GM19023 (cell line): ENCODE measurements around the gene GXYLT1.
"Not testable (repeated sequence)": the region's sequence is repeated elsewhere in the genome, so short reads cannot be mapped to it uniquely, and the experiment has no call there.

ENCODE experiments used
- ATAC-seq: cut with Tn5 transposase; IDR thresholded peaks from one replicate; pipeline ENCODE4 v1.9.1; 2021; ENCODE audit warnings: mild to moderate bottlenecking, moderate library complexity; ENCODE audit not compliant: unreplicated experiment

Gene GXYLT1

GRCh38 chr12:42145197-42145549 lies 499 bp upstream of the GXYLT1 start:
- peak; percentile 1 for ATAC-seq

- ATAC-seq, result no peak
These were observed 591 bp downstream of the GXYLT1 start for GRCh38 chr12:42144158-42144407.

- no peak for ATAC-seq
These were observed 1.1 kb downstream of the GXYLT1 start for GRCh38 chr12:42143452-42144157.

DNA sequence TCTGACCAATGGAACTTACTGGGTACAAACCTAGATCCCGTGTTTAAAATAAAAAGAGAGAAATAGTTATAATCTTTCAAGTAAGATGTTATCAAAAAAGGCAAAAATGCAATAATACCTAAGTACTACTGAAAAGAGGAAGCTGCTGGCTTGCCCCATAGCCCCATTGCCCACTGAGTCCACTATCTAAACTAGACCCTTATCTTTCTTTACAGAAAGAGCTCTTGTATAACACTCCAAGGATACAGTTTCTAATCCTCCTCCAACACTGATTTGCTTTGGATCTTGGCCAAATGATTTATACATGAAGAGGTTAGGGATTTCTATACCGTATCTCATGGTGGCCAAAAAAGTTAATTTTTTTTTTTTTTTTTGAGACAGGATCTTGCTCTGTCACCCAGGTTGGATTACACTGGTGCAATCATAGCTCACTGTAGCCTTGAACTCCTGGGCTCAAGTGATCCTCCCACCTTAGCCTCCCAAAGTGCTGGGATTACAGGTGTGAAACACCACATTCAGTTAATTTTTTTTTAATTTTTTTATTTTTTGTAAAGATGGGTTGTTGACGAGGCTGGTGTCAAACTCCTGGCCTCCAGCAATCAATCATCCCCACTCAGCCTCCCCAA lies 2.6 kb downstream of the GXYLT1 start:
- ATAC-seq, result no peak

DNA sequence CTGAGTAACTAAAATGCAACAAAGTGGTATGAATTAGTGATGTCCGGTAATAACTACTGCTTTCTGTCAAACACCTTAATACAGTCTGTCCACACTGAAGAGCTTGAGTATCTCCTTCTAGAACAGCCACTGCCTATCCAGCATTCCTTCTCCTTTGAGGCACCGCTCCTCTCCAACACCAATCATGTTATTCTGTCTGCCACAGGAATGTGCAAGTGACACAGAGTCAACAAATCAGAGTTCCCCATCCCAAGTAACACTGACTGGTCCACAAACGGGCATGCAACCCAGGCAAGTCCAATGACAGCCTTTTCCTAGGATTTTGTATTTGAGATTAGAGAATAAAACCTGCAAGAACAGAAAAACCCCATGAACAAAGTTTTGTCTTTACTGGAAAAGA lies 3.8 kb downstream of the GXYLT1 start:
- no peak for ATAC-seq

DNA sequence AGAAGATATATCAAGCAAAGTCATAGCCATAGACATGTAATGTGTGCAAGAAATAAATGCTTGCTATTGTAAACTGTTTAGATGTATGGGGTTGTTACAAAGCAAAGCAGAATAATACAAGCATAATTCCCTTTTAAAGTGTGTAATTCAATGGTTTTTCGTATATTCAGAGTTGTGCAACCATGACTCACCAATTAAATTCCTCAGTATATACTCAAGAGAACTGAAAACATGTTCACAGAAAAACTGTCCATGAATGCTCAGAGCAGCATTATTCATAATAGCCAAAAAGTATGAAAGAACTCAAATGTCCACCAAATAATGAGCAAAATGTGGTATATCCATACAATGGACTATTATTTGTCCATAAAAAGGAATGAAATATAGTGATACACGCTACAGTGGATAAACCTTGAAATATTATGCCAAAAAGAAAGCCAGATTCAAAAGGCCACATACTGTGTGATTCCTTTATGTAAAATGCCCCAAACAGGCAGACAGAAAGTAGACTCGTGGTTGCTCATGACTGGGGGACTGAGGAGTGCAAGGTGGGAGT lies 9.3 kb downstream of the GXYLT1 start:
- no peak for ATAC-seq

- no peak for ATAC-seq
These were observed 13.8 kb downstream of the GXYLT1 start for GRCh38 chr12:42130672-42131402.

- ATAC-seq, result no peak
These were observed 15.0 kb downstream of the GXYLT1 start for GRCh38 chr12:42129595-42130204.

GRCh38 chr12:42128888-42129287 lies 15.8 kb downstream of the GXYLT1 start:
- ATAC-seq, result no peak

GRCh38 chr12:42128327-42128726 lies 16.3 kb downstream of the GXYLT1 start:
- no peak for ATAC-seq

DNA sequence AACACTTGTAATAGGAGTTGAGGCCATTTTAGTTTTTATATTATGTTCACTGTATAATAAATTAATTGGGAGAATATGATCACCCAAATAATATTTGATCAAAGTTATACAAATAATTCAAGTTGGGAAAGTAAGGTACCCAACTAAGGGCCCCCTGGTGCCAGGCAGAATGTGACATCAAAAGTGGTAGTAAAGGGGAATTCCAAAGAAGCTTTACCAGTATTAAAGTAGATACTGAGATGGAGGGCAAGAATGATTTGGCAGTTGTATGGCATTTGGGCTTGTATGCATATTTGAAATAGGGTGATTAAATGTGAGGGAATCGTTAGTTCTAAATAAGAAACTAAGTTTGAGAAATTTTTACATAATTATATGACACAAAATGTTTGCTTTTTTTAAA lies 17.7 kb downstream of the GXYLT1 start:
- ATAC-seq, result no peak

DNA sequence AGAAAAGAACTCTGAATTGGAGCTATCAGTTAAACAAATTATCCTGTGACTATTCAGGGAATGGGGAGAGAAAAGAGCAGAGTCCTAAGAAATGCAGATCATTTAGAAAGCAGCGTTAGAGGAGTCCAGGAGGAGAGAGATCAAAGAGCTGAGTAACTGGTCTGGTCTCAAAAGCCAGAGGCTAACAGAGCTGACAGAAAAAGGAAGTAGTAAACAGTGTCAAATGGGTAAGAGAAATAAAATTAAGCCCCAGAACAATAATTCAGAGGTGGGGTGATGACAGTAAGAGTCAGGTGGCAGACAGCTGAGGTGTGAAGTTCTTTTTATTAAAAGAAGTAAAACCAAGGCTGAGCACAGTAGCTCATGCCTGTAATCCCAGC lies 19.3 kb downstream of the GXYLT1 start:
- ATAC-seq, result no peak

DNA sequence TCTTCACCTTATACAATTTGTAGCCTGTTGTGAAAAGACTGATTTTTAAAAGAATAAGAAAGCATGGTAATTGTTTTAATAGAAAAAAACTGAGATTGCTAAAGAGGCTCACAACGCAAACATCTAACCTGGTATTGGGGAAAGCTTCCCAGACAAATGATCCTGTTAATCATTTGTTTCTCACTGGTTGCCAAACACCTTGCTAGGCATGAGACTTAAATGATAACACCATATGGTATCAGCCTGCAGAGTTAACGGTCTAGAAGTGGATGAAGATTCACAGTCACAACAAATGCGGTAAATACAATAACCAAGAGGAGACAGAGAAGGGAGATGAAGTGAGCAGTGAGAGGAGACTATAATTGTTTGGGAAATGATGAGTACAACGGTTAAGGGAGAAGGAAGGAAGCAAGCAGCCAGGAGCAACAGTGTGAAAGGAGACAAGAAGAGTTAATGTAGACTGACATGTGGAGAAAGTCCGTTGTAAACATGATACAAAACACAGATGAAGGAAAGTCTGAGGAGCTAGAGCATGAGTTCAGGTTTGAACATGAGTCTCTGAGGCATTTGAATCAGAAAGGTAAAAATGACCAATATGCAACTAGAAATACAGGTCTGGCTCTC lies 19.8 kb downstream of the GXYLT1 start:
- no peak for ATAC-seq

GRCh38 chr12:42119085-42119633 lies 25.5 kb downstream of the GXYLT1 start:
- ATAC-seq, result no peak

GRCh38 chr12:42118136-42118879 lies 26.4 kb downstream of the GXYLT1 start:
- ATAC-seq, result no peak

- no peak for ATAC-seq
These were observed 35.6 kb downstream of the GXYLT1 start for GRCh38 chr12:42109031-42109430.

- not testable (repeated sequence) for ATAC-seq
These were observed 37.9 kb downstream of the GXYLT1 start for GRCh38 chr12:42106791-42107190.

DNA sequence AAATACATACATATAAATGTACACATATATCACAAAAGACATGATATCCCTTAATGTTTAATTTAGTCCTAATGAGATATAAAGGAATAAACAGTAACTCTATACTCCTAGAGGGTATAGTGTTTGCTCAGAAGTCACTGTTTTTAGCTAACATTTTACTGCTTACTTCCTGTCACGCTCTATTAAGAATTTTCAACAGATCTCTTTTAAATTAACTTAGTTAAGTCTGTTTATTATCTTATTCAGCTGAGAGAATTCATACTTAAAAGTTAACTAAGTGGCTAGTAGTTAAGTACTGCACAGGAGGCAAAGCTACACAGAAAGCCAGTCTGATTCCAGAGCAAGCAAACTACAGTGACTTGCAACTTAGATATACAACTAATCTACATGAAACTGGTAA lies 39.9 kb downstream of the GXYLT1 start:
- ATAC-seq, result no peak

DNA sequence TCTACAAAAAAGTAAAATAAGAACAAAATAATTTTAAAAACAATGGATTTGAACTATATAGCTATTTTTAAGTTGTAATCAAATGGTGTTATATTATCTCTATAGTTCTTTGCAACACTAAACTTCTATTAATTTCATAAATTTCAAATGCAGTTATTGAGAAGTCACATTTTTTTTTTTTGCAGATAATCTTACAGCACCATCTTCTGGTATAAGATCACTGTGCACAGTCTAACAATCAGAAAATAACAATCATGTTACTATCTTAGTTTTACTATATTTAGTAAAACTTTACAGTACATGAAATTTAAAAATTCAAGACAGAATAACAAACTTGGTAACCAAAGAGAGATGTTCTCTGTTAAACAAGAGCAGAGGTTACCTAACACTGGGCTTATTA lies 40.6 kb downstream of the GXYLT1 start:
- ATAC-seq, result no peak

DNA sequence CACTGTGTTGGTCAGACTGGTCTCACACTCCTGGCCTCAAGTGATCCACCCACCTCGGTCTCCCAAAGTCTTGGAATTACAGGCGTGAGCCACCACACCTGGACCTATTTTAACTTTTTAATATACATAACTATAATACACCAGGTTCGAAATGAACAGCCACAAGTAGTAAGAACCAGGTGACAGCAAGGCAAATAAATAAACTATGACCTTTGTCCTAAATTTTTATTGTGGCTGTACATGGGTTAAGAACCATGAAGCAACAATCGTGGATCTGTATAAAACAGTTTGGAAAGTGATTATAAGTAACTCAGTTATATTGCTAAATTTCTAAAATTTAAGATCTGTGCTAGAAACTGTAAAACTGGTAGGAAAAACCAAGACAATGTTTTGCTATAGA lies 41.5 kb downstream of the GXYLT1 start:
- ATAC-seq, result no peak
